GM18499 (cell line): ENCODE measurements around the gene DLG2.

Experiments used
- ATAC-seq: cut with Tn5 transposase; IDR thresholded peaks from one replicate; pipeline ENCODE4 v1.9.1; 2021; ENCODE audit warnings: moderate number of reproducible peaks; ENCODE audit not compliant: insufficient read depth, unreplicated experiment

The DLG2 gene

DNA sequence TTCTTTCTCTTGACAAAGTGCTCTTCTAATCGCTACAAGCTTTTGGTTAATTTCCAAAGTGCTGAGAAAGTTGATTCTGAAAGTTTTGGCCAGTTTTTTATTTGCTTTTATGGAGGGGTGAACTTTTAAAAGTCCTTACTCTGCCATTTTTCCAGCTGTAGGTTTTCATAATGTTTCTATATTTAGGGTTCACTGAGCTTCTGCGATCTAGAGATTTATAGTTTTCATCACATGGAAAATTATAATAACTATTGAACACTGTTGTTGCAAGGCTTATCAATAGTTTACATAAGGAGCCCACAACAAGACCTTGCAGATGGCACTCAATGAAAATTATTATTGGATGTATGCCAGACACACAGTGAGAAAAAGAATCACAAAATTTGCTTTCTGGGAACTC is 55.1 kb downstream of the DLG2 start:
- ATAC-seq: no peak

DNA sequence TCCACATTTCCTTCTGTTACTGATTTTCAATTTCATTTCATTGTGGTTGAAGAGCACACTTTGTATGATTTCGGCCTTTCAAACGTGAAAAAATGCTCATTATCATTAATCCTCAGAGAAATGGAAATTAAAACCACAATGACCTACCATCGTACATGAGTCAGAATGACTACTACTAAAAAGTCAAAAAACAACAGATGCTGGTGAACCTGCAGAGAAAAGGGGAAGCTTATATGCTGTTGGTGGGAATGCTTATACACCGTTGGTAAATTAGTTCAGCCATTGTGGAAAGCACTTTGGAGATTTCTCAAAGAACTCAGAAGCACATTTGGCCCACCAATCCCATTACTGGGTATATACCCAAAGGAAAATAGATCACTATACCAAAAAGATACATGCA is 57.6 kb downstream of the DLG2 start:
- ATAC-seq: no peak

DNA sequence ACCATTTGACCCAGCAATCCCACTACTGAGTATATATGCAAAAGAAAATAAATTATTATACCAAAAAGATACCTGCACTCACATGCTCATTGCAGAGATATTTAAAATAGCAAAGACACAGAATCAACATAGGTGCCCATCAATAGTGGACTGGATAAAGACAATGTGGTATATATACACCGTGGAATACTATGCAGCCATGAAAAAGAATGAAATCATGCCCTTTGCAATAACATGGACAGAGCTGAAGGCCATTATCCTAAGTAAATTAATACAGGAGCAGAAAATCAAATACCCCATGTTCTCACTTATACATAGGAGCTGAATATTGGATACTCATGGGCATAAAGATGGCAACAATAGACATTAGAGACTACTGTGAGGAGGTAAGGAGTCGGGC is 68.7 kb downstream of the DLG2 start:
- no peak for ATAC-seq

DNA sequence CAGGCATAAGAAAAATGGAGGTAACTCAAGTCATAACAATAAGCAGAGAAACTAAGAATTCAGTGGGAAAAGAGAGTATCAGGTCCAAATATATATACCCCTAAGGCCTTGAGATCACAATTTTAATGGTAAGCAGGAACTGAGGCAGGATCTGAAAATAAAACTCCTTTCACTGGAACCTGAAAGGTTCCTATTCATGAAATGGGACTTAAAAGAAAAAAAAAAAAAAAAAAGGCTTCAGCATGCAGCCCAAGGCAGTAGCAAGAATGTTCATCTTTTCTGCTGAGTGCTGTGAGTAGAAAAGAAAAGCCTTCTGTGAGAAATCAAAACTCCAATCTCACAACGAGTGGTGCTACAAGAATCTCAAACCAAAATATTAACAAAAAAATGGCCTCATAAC is 75.3 kb downstream of the DLG2 start:
- no peak for ATAC-seq

DNA sequence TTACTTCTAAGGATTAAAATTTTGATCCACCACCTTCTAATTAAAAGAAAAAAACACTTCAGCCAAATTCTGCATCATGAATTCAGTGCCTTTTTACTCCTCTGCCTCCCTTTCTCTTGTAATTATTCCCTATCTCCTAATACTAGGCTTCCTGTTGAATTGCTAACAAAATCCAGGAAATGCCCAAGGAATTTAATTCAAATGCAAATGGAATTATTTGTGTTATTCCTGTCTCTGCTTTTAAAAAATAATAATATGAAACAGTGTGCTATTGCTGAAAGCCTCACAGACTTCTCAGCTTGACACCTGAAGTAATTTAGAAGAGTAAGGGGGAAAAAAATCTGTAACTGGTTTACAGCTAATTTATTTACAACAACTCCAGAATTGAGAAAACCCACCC is 85.5 kb downstream of the DLG2 start:
- no peak for ATAC-seq

DNA sequence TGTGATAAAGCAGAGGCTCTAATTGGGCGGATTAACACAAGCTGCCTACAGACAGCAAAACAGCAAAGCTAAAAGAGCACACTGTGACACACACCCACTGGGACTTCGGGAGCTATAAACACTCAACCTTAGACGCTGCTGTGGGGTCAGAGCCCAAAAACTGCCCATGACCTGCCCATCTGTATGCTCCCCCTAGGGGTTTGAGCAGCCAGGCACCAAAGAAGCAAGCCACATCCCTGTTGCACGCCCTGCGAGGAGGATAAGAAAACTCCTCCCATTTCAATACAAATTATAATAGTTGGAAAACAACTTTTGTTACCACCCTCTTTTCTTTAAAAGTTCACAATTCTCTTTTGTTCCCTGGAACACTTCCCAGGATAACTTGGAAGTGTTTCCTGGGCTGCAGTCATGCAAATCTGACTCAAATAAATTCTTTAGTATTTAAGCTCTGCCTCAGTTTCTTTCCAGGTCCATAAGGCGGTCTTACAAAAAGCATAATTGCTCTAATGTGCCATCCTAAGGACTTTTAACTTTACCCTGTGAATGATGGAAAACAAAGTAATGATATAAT is 86.4 kb downstream of the DLG2 start:
- ATAC-seq: no peak

DNA sequence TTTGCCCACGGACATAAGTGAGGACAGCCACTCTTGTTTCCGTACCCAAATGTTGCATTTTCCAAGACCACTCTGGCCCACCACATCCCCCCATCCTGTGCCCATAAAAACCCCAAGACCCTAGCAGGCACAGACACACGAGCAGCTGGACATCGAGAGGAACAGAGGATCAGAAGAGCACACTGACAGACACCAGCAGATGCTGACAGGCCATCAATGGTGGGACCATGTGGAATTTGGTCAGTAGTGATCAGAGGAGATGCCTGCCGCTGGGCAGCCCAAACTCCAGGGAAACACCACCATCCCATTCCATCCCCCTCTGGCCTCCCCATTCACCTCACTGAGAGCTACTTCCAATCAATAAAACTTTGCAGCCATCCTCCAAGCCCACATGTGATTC is 87.0 kb downstream of the DLG2 start:
- ATAC-seq: no peak

DNA sequence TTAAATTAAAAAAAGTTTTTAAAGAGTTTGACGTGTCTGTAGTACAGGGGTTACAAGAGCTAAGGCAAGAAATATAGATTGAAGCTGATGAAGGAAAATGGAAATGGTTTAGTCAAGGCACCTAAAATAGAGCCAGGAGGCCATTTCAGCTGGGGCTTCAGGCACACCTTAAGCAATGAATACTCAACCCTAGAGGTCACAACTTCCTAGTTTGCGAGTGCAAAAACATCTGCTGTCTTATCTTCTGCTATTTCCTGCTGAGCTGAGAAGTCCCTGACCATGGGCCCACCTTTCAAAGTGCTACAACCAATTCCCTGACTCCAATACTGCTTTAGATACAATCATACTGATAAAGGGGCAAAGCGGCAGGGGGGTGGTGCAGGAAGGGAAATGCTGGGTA is 87.4 kb downstream of the DLG2 start:
- no peak for ATAC-seq

DNA sequence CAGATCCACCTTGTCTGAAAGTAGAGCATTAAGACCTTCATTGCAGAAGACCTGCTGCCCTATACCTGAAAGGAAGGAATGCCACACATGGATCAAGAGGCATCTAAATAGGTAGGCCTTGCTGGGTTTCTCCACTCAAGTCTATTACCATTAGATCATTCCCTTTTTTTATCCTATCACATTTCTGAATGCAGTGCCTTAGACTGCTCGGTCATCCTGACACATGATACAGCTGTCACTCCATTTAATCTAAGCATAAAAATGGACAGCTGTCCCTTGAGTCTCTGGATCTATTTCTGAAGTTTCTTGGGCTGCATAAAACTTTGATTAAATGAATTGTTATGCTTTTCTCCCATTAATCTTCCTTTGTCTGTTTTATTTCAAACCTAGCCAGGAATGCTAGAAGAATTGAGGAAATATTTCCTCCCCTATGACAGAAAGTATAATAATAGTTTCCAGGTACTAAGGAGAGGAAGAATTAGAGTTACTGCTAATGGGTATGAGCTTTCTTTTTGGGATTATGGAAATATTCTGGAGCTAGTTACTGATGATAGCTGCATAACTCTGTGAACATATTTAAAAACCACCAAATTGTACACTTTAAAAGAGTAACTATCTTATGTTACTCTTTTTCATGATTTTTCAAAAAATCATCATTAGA is 88.0 kb downstream of the DLG2 start:
- no peak for ATAC-seq

DNA sequence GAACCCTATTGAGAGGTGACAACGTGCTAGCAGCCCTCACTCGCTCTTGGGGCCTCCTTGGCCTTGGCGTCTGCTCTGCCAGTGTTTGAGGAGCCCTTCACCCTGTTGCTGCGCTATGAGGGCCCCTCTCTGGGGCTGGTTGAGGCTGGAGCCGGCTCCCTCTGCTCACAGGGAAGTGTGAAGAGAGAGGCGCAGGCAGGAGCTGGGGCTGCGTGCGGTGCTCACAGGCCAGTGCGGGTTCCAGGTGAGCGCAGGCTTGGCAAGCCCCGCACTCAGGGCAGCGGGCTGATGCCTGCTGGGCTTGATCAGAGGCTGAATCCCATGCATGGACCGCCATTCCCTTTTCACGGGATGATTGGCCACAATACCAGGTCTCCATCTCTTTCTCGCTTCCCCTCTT is 90.7 kb downstream of the DLG2 start:
- no peak for ATAC-seq

DNA sequence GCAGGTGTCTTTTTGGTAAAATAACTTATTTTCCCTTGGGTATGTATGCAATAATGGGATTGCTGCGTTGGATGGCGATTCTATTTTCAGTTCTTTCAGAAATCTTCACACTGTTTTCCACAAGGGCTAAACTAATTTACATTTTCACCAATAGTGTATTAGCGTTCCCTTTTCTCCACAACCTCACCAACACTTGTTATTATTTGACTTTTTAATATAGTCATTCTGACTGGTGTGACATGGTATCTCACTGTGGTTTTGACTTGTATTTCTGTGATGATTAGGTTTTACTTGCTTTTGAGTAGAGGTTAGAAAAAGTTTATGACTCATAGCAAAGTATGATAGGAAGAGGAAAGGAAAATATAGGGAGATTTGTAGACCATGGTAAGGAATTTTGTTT is 92.3 kb downstream of the DLG2 start:
- ATAC-seq: no peak

DNA sequence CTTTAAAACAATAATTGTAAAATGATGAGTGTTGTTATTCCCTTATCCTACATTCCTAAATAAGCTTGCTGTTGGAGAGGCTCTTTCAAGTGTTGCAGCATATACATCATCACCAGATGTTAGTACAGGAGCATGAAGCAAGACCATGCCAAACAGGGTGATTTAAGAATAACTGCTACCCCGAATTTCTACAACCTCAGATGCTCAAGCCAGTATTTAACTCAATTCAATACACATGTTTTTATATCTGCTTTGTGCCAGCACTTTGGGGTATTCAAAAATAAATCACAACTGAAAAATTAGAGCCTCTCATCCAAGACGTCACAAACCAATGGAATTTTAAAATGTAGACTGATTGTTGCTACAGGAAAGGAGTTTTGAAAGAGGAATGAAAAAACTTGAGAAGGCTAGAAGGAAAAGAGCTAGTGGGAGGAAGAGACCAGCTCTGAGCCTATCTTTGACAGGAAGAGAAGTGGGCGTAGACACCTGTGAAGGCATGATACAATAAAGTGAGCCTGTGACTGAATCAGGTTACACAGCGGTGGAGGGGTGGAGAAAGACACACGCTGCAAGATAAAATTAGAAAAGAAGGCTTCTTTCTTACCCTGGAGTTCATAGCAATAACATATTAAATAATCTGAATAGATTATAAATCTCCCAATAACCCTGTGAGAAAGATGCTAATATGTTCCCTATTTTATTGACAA is 95.8 kb downstream of the DLG2 start:
- no peak for ATAC-seq

DNA sequence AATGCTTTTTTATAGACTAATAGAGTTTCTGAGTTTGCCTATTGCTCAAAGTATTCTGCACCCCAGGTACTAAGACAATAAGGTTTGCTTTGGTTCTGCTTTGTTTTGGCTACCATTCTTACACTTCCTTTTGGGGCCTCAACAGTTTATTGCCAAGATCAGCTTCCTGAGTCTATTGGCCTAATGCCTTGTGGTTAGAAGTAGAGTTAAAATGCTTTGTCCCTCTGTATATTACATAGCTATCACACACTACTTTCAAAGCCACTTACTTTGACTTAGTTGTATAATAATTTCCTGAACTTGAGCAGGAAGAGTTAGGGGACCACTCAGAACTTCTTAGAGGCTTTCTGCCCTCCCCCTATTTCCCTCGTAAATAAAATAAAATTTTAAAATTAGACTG is 96.5 kb downstream of the DLG2 start:
- no peak for ATAC-seq

DNA sequence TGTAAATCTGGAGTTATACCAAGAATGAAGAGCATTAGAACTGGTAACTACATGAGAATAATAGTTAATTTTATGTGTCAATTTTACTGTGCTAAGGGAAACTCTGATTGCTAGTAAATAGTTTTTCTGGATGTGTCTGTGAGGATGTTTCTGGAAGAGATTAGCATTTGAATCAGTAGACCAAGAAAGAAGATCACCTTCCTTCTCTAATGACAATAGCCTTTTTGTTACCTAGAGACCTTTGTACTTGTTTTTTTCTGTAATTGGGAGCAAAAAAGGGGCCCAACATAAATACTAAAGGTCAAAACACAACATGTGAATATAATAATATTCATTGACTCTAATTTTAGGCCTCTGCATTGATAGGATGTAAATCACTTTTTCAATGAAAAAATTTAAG is 100.6 kb downstream of the DLG2 start:
- no peak for ATAC-seq

DNA sequence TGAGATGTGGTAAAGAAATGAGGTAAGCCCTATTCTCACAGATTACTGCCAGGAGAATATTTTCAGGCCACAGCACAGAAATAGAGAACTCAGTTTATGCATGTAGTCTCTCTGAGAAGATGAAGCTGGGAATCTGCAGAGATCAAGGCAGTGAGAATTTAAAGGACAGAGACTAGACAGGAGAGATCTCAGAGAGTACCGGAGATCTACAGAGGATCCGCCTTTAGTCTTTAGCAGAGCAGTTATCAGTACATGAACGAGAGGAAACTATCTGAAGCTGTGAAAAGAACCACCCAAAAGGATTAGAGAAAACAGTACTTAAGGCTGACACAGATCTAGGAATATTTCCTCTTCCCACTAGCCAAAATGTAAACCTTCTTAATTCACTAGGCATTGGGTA is 101.5 kb downstream of the DLG2 start:
- ATAC-seq: no peak

DNA sequence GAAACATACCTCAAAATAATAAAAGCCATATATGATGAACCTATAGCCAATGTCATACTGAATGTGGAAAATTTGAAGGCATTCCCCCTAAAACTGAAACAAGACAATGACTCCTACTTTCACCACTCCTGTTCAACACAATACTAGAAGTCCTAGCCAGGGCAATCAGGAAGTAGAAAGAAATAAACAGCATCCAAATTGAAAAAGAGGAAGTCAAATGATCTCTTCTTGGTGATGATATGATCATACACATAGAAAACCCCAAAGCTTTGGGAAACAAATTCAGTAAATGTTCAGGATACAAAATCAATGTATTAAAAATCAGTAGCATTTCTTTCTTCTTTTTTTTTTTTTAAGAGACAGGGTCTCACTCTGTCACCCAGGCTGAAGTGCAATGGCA is 109.9 kb downstream of the DLG2 start:
- no peak for ATAC-seq

DNA sequence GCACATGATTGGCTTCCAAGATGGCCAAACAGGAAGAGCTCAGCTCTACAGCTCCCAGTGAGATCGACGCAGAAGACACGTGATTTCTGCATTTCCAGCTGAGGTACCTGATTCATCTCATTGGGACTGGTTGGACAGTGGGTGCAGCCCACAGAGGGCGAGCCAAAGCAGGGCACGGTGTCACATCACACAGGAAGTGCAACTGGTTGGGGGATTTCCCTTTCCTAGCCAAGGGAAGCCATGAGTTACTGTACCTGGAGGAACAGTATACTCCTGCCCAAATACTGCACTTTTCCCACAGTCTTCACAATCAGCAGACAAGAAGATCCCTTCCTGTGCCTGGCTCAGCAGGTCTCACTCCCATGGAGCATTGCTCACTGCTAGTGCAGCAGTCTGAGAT is 131.2 kb downstream of the DLG2 start:
- no peak for ATAC-seq

DNA sequence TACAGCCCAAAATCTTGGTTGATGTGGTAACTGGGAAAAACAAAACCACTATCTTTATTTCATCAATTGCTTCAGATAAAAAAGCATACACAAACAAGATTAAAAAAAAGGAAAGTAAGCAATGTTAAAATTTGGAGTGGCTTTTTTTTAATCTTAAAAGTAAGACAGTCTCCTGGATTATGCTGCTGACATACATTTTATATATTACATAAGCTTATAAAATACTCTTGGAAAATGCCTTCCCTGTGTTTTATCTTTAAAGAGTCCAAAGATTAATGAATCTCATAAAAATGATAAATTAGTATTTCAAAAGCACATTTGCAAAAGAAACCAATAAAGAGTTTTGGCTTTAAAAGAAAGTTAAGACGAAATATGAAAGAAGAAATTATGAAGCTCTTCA is 132.7 kb downstream of the DLG2 start:
- ATAC-seq: no peak

DNA sequence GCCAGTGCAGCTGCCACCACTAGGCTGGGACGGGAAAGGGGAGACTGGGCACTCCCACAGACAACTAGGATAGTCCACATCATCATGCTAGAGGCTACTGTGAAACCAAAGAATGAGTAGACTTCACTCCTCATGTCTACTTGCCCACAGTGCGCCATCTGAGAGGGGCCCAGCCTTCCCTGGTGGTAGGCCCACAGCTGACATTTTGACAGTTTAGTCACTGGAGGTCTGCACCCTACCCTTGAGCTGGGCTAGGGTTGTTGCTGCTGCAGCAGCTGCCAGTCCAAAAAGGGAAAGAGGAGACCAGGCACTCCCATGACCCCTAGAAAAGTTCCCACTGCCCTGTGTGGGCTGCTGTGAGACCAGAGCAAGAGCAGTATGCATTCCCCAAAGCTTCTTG is 141.2 kb downstream of the DLG2 start:
- no peak for ATAC-seq

DNA sequence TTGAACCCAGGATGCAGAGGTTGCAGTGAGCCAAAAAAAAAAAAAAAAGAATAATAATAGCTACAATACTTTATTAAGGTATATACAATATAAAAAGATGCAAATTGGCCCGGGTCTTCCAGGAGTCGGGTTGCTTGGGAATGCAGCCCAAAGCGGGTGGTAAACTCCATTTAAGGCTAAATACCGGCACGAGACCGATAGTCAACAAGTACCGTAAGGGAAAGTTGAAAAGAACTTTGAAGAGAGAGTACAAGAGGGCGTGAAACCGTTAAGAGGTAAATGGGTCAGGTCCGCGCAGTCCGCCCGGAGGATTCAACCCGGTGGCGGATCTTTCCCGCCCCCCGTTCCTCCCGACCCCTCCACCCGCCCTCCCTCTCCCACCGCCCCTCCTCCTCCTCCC is 143.3 kb downstream of the DLG2 start:
- no peak for ATAC-seq

DNA sequence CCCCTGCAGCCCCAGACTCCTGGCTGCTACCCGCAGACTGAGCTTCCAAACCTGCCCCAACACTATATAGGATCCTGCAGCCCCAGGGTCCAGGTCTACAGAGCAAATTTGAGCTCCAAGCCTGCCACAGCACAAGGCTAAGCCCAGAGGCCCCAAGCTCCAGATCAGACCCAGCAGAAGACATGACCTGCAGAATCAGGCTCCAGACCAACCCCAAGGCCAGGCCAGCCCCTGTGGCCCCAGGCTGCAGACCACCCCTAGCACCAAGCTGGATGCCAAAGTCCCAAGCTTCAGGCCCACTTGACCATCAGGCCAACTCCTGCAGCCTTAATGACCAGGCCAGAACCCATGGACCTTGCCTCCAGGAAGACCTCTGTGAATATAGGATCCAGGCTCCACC is 145.3 kb downstream of the DLG2 start:
- ATAC-seq: no peak
